NT2/D1 (cell line): ENCODE data around the gene CD274.

Experiments used
- YY1 ChIP-seq: IDR thresholded peaks from 2 replicates; pipeline ENCODE4 v1.6.1; 2011; ENCODE audit not compliant: insufficient read length, insufficient read depth
- ZNF274 ChIP-seq: IDR thresholded peaks from 2 replicates; pipeline ENCODE4 v1.6.1; 2011; ENCODE audit warnings: mild to moderate bottlenecking, low read depth, low read length

DNA sequence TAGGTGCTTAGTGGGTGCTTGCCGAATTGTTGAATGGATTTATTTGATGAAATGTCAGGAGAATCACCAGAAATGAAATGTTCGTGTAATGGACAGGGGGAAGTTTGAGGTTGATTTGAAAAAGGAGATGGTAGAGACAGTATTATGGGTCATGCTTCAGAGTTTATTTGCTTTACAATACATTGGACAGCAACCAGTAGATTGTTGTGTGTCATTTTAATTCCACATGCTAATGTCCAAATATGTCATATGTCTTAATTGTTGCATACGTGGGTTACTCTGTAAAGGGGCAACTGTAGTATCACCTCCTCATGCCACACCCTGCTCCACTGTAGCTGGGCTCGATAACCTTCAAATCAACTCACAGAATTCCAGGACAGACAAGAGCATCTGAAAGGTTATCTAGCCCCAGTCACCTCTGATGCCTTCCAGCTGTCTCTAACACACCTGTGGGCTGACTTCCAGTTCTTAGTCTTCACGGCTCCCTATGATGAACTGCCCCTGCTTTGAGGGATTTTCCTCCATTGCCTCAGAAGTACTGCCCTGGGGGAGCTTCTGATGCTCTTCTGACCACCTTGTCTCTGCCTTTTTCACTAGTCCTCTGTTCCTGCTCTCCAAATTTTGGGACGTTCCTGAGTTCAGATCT lies 61.7 kb downstream of the CD274 start:
- TF ChIP-seq YY1: no peak
- no peak for TF ChIP-seq ZNF274
